ENCODE results near the gene GALNT2.
A peak's percentile ranks its signal among the peaks of the same experiment; 100 is the strongest.

GALNT2 gene

DNA sequence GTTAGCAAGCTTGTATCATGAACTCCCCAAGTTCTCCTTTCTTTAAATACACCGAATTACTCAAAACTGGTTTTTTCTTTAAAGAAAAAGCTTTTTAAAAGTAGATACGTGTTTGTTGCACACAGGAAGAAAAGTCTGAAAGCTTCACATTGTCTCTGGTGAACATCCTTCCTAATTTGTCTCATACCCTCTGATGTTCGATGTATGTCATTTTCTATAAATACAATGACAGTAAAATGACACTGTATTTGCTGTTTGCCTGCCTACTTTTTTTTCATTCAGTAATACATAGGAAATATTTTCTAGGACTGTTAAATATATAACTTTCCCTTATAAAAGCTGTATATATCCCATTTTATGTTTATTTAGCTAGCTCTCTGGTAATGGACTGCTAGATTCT lies 153.9 kb downstream of the GALNT2 start:
- TF ChIP-seq EZH2 (IDR thresholded peaks at IDR 0.05) (no peak), POLR2AphosphoS5 (IDR thresholded peaks at IDR 0.05; ENCODE audit: borderline replicate concordance, low read depth, low read length) (no peak), FOXP2 (optimal IDR thresholded peaks at IDR 0.05; ENCODE audit: control extremely low read depth, extremely low read length, insufficient read depth) (no peak)

DNA sequence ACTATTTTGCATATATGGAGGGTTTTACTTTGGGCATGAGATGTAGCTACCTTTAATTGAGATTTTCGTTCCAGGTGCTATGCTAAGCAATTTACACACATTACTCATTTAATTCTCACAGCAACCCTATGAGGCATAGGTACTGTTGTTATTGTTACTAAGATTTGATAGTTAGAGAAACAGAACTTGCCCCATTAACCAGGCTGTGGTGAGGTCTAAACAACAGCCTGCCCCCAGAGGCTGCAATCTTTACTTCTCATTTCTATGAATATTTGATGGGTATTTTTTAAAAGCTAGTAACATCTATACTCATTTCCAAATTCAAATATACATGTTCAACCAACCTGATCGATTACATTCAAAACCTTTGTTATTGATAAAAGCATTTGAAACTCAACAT lies 155.6 kb downstream of the GALNT2 start:
- Histone ChIP-seq H3K9me3 (ENCODE audit: low read depth, low read length) (no peaks in the 10 kb centered on the region), H3K9ac (ENCODE audit: insufficient read length) (no peak overlapping the region), H3K4me3 (no peak overlapping the region), H3K27ac (no peak overlapping the region), H3K36me3 (ENCODE audit: insufficient read depth, low read length) (no peaks in the 10 kb centered on the region)
- TF ChIP-seq EZH2 (IDR thresholded peaks at IDR 0.05) (no peak), FOXP2 (optimal IDR thresholded peaks at IDR 0.05; ENCODE audit: control extremely low read depth, extremely low read length, insufficient read depth) (no peak), POLR2AphosphoS5 (IDR thresholded peaks at IDR 0.05; ENCODE audit: borderline replicate concordance, low read depth, low read length) (no peak)
- no peak for DNase-seq (ENCODE audit: low read depth, low spot score)

More for the DNA sequence above, 153.9 kb downstream of the GALNT2 start:
- Histone ChIP-seq H3K27ac (no peak overlapping the region), H3K4me3 (no peak overlapping the region), H3K36me3 (ENCODE audit: insufficient read depth, low read length) (no peaks in the 10 kb centered on the region), H3K9me3 (ENCODE audit: low read depth, low read length) (no peaks in the 10 kb centered on the region), H3K9ac (ENCODE audit: insufficient read length) (no peak overlapping the region)
- no peak for DNase-seq (ENCODE audit: low read depth, low spot score)

DNA sequence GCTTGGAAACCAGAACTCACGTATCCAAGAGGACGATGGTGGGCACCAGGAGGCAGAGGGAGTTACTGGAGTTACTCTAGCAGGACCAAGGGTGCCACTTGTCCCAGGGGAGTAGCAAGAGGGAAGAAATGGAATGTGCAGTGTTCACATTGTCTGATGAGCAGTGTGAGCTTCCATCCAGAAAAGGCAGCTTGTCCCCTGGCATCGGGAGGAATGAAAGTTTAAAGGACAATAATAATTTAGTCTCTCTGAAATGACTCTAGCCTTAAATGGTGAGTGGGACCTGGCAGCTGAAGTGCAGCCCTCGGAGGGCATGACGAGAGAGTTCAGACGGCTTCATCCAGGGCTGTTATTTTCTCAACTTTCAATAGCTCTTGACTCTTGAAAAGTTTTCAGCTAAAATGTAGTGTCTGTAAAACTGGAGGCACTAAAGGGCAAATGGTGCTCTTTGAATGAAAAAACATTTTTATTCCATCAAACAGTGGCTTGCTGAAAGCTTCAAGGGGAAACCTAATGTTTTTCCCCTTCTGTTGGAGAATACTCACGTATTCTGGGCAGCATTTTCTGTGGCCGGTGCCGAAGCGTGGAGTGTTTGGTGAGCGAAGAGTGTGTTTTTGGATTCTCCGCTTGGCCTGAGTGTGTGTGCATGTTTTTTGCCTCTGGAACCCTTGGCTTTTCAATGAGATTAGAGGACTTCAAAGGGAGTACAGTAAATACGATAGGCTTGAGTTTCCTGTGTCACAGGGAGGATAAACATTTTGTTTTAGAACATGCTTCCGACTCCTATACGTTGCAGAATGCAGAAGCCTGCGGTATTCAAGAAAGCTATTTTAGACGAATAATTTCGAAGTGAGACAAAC lies 157.3 kb downstream of the GALNT2 start:
- no peak overlapping the region for H3K4me3 ChIP-seq
- DNase-seq (ENCODE audit: low read depth, low spot score) = no peak
- no peak overlapping the region for H3K27ac ChIP-seq
- no peak for TF ChIP-seq FOXP2 (optimal IDR thresholded peaks at IDR 0.05; ENCODE audit: control extremely low read depth, extremely low read length, insufficient read depth)
- no peak for TF ChIP-seq EZH2 (IDR thresholded peaks at IDR 0.05)
- TF ChIP-seq POLR2AphosphoS5 (IDR thresholded peaks at IDR 0.05; ENCODE audit: borderline replicate concordance, low read depth, low read length) = no peak
- H3K9ac ChIP-seq (ENCODE audit: insufficient read length) = no peak overlapping the region
- no peaks in the 10 kb centered on the region for H3K9me3 ChIP-seq (ENCODE audit: low read depth, low read length)
- no peaks in the 10 kb centered on the region for H3K36me3 ChIP-seq (ENCODE audit: insufficient read depth, low read length)

DNA sequence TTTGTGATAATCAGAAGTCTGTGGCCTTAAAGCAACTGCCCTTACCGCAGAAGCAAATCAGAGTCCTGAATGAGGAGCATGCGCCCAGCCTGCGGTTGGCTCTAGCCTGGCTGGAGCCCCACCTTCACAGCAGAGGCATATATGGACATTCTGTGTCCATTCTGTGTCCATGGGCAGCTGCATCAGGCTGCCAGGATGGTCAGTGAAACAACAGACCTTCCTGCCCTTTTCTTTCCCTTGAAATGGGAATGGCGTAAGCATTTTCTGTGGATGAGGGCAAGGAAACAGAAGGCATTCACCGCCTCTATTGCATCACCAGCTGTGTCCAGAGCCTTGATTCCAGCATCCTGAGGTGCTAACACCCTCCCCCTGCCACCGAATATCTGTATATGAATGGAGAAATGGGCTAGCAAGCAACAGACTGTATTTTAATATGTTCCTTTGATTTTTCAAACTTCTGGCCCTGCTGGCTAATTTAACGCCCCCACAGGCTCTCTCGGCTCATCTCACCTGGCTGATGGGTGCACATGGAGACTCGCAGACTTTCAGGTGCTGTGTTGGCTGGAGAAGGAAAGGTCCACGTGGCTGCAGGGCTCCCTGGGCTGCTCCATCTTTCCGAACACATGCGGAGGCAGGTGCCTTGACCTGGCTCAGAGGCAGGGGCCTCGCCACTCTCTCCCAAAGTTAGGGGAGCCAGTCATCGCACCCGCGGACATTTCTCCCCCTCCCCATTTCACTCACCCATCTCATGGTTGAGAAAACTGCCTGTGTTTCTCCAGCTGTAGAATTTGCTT lies 159.2 kb downstream of the GALNT2 start:
- Histone ChIP-seq H3K9ac (ENCODE audit: insufficient read length) (no peak overlapping the region), H3K9me3 (ENCODE audit: low read depth, low read length) (no peaks in the 10 kb centered on the region), H3K4me3 (no peak overlapping the region), H3K36me3 (ENCODE audit: insufficient read depth, low read length) (no peaks in the 10 kb centered on the region), H3K27ac (no peak overlapping the region)
- TF ChIP-seq POLR2AphosphoS5 (IDR thresholded peaks at IDR 0.05; ENCODE audit: borderline replicate concordance, low read depth, low read length) = no peak
- no peak for TF ChIP-seq FOXP2 (optimal IDR thresholded peaks at IDR 0.05; ENCODE audit: control extremely low read depth, extremely low read length, insufficient read depth)
- TF ChIP-seq EZH2 (IDR thresholded peaks at IDR 0.05) = no peak
- DNase-seq (ENCODE audit: low read depth, low spot score) = no peak

DNA sequence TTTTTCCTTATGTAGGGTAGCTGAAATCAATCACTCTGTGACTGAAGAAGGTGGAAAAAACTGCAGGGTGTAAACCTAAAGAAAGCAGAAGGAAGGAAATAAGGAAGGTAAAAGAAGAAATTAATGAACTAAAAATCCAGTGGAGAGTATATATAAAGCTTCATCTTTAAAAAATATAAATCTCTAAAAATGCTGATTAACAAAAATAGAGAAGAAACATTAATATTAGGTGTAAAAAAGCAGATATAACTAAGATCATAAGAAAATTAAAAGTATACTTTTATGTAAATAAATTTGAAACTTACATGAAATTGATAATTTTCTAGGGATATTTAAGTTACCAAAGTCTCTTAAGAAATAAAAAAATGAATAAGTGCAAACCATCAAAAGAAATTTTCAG lies 159.8 kb downstream of the GALNT2 start:
- TF ChIP-seq EZH2 (IDR thresholded peaks at IDR 0.05) (no peak), FOXP2 (optimal IDR thresholded peaks at IDR 0.05; ENCODE audit: control extremely low read depth, extremely low read length, insufficient read depth) (no peak), POLR2AphosphoS5 (IDR thresholded peaks at IDR 0.05; ENCODE audit: borderline replicate concordance, low read depth, low read length) (no peak)
- no peak for DNase-seq (ENCODE audit: low read depth, low spot score)
- Histone ChIP-seq H3K9ac (ENCODE audit: insufficient read length) (no peak overlapping the region), H3K9me3 (ENCODE audit: low read depth, low read length) (no peaks in the 10 kb centered on the region), H3K4me3 (no peak overlapping the region), H3K36me3 (ENCODE audit: insufficient read depth, low read length) (no peaks in the 10 kb centered on the region), H3K27ac (no peak overlapping the region)

DNA sequence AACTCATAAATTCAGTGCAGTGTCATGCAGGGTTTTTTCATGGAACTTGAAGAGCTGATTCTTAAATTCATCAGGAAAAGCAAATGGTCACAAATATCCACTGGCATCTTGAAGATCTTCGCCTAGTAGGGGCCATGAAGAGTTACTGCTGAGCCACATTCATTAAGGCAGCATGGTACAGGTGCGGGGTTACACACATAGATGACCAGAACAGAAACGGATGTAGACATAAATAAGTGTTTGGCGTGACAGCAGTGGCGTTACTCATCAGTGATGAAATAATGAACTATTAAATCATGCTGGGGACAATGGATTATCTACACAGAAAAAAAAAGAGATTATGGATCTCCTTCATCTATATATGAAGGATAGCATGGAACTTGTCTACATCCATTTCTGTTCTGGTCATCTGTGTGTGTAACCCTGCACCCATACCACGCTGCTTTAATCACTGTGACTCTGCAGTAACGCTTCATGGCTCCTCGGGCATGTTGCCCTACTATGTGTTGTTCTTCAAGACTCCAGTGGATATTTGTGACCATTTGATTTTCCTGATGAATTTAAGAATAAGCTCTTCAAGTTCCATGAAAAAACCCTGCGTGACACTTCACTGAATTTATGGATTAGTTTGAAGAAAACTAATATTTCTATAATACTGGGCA lies 161.3 kb downstream of the GALNT2 start:
- Histone ChIP-seq H3K36me3 (ENCODE audit: insufficient read depth, low read length) (no peaks in the 10 kb centered on the region), H3K27ac (no peak overlapping the region), H3K9ac (ENCODE audit: insufficient read length) (no peak overlapping the region), H3K9me3 (ENCODE audit: low read depth, low read length) (no peaks in the 10 kb centered on the region), H3K4me3 (no peak overlapping the region)
- no peak for TF ChIP-seq FOXP2 (optimal IDR thresholded peaks at IDR 0.05; ENCODE audit: control extremely low read depth, extremely low read length, insufficient read depth)
- TF ChIP-seq EZH2 (IDR thresholded peaks at IDR 0.05) = no peak
- no peak for TF ChIP-seq POLR2AphosphoS5 (IDR thresholded peaks at IDR 0.05; ENCODE audit: borderline replicate concordance, low read depth, low read length)
- no peak for DNase-seq (ENCODE audit: low read depth, low spot score)

DNA sequence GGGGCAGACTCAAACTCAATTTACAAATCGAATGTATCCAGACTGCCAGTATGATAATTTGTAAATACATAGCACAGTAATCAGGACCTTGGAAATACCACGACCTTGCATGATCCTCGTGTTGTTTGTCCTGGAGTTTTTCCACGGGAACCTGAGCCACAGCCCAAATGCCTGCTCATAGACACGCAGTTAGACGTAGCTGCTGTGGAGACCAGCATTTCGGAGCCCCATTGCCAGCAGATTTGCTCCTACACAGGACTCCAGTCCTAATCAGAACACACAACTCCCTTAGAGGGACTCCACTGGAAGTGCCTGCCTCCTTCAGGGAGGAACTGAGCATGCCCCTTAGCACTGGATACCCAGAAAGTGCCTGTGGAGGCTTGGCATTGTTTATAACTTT lies 163.2 kb downstream of the GALNT2 start:
- H3K27ac ChIP-seq = peak overlapping the region; percentile 100; the same call in 1 of the 2 replicates
- DNase-seq (ENCODE audit: low read depth, low spot score) = no peak
- H3K4me3 ChIP-seq = no peak overlapping the region
- no peaks in the 10 kb centered on the region for H3K36me3 ChIP-seq (ENCODE audit: insufficient read depth, low read length)
- no peak overlapping the region for H3K9ac ChIP-seq (ENCODE audit: insufficient read length)
- no peak for TF ChIP-seq FOXP2 (optimal IDR thresholded peaks at IDR 0.05; ENCODE audit: control extremely low read depth, extremely low read length, insufficient read depth)
- H3K9me3 ChIP-seq (ENCODE audit: low read depth, low read length) = no peaks in the 10 kb centered on the region
